Right ventricle myocardium superior (tissue), 1 donor: ENCODE measurements around the gene ADAMTS16. TPM values are rescaled to one million over a fixed set of nuclear protein-coding genes. Genes with fewer than 3 reads are reported as not detected.
"Not testable (repeated sequence)": the region's sequence is repeated elsewhere in the genome, so short reads cannot be mapped to it uniquely, and the experiment has no call there.

Experiments used
- ATAC-seq: fragments of 200-7000 bp; cut with Tn5 transposase; one replicate; pipeline ENCODE4 v1.9.1; 2020; ENCODE audit warnings: mild to moderate bottlenecking; ENCODE audit not compliant: poor library complexity
- DNase-seq: peaks from one replicate; pipeline ENCODE4 v3.0.0-alpha.2; 2020
- intact Hi-C: fragments of 100-400 bp; cut with DNase I; formaldehyde crosslinking; loops from one replicate; pipeline ENCODE4 v1.11.2; 2022
- long read RNA-seq: library from polyadenylated mRNA; unstranded; transcript quantifications from one replicate; pipeline ENCODE4 v2.0.0, GENCODE V29; 2021
- total RNA-seq: library from RNA; stranded (reverse); fragmentation: NEBNext Ultra II Directional; extraction: Animal tissue kit (Norgen Biotek cat#: 25700); gene quantifications from one replicate; pipeline ENCODE4 v1.2.1, GENCODE V29; 2021
- donor health status: DM: no; HTN: yes; CAD: no; lungs with severe emphysema.

Gene ADAMTS16, protein sequence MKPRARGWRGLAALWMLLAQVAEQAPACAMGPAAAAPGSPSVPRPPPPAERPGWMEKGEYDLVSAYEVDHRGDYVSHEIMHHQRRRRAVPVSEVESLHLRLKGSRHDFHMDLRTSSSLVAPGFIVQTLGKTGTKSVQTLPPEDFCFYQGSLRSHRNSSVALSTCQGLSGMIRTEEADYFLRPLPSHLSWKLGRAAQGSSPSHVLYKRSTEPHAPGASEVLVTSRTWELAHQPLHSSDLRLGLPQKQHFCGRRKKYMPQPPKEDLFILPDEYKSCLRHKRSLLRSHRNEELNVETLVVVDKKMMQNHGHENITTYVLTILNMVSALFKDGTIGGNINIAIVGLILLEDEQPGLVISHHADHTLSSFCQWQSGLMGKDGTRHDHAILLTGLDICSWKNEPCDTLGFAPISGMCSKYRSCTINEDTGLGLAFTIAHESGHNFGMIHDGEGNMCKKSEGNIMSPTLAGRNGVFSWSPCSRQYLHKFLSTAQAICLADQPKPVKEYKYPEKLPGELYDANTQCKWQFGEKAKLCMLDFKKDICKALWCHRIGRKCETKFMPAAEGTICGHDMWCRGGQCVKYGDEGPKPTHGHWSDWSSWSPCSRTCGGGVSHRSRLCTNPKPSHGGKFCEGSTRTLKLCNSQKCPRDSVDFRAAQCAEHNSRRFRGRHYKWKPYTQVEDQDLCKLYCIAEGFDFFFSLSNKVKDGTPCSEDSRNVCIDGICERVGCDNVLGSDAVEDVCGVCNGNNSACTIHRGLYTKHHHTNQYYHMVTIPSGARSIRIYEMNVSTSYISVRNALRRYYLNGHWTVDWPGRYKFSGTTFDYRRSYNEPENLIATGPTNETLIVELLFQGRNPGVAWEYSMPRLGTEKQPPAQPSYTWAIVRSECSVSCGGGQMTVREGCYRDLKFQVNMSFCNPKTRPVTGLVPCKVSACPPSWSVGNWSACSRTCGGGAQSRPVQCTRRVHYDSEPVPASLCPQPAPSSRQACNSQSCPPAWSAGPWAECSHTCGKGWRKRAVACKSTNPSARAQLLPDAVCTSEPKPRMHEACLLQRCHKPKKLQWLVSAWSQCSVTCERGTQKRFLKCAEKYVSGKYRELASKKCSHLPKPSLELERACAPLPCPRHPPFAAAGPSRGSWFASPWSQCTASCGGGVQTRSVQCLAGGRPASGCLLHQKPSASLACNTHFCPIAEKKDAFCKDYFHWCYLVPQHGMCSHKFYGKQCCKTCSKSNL
- total RNA-seq = 0.05 TPM
- long read RNA-seq = 0 reads

GRCh38 chr5:5139777-5140478, at the start of gene ADAMTS16:
ADAMTS16 (plus strand) TSS chr5:5140330; CDS start chr5:5140468, 138 bp downstream.
- ATAC-seq = no peak
- no peak for DNase-seq
- intact Hi-C loops = loop anchor here (5.0 kb wide), 2 partner anchors 257 to 277 kb away; no protein-coding TSS in a partner anchor

- ATAC-seq (no peak), DNase-seq (no peak)
- intact Hi-C loops = no loop called here
These were observed 48.0 kb upstream of the ADAMTS16 start for GRCh38 chr5:5092149-5092548.

DNA sequence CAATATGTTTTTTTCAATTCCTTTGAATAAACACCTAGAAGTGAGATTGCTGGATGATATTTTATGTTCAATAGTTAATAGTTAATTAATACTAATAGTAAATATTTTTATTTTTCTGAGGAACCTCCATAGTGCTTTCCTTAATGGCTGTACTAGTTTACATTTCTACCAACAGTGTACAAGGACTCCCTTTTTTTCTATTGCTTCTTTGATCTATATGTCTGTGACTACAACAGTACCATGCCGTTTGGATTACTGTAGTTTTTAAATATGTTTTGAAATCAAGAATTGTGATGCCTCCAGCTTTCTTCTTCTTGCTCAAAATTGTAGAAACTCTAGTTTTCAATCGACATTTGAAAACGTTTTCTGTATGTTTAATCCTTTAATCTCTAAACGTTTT, 39.5 kb upstream of the ADAMTS16 start:
- ATAC-seq = no peak

DNA sequence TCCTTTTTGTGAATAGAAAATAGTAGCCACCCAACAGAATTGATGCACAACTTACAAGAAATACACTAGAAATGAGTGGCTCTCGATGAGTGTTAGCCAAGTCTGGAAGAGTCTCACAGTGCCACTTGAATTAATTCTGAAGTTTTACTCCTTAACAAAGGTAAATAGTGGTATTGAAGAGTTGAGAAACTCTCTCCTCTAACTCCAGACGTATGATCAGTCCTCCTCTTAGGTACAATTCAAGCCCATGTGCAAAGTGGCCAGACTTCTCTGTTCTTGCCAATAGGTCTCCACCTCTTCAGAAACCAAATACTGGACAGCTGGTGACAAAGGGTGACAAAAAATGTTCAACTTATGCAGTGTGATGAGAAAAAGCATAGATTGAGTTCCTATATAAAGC, 38.5 kb upstream of the ADAMTS16 start:
- ATAC-seq (no peak), DNase-seq (no peak)
- intact Hi-C loops = no loop called here

More for the DNA sequence above, 39.5 kb upstream of the ADAMTS16 start:
- DNase-seq = no peak
- intact Hi-C loops = no loop called here

DNA sequence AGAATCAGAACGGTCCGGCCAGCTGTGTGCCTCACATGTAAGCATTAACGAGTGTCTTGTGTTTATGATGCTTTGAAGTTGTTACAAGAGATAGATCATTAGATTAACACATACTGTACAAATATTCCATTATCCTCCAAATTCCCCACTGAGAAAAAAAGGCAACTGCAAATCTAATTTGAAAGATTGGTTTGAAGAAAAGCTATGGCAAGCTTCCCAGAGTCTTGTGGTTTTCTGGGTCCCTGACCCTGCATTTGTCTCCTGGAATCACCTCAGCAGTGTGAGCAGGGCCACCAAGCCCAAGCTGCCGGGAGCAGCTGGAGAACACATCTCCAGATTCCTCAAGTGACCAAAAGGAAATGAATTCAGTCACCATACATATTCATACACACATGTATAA, 36.9 kb upstream of the ADAMTS16 start:
- no peak for ATAC-seq
- intact Hi-C loops = no loop called here
- DNase-seq = no peak

DNA sequence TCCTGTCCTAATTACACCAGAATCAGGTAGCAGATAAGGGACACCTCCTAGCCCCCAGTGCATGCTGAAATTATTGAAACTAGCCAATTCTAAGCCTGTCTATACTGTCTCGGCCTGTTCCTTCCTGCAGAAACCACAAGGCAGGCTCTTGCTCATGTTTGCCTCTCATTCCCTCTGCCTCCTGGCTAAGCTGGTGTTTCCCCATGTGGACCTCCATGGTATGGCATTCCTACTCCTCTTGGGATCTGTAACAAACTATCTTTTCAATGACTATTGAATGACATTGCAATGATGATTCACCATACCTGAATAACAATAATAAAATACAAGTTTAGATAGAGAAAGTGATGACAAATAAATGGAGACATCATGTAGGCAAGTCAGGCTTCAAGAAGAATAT, 35.6 kb upstream of the ADAMTS16 start:
- intact Hi-C loops = no loop called here
- no peak for DNase-seq
- ATAC-seq = no peak

GRCh38 chr5:5105531-5105930, 34.6 kb upstream of the ADAMTS16 start:
- intact Hi-C loops = no loop called here
- ATAC-seq (no peak), DNase-seq (no peak)

GRCh38 chr5:5116956-5117355, 23.2 kb upstream of the ADAMTS16 start:
- intact Hi-C loops = no loop called here
- ATAC-seq (no peak), DNase-seq (no peak)

GRCh38 chr5:5122776-5123175, 17.4 kb upstream of the ADAMTS16 start:
- no peak for DNase-seq
- intact Hi-C loops = no loop called here
- ATAC-seq = no peak

DNA sequence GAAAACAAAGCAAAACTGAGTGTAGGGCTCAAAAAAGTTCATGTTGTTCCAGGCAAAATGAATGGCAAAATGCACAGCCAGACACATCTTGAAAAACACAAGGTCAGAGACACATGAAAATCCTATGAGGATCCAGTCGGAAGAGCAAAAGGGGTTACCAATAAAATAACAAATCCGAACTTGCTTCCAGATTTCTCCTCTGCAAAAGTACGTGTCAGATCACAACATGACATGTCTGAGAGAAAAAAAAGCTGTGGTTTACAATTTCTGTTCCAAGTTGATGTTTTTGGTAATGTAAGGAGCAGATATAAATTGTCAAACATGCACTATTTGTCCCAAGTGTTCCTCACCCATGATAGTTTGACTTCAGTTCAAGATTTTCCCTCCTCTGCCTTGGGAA, 15.9 kb upstream of the ADAMTS16 start:
- DNase-seq = no peak
- ATAC-seq = no peak
- intact Hi-C loops = no loop called here

- ATAC-seq (no peak), DNase-seq (no peak)
- intact Hi-C loops = no loop called here
These were observed 13.7 kb upstream of the ADAMTS16 start for GRCh38 chr5:5126444-5126843.

- no peak for ATAC-seq
- intact Hi-C loops = no loop called here
- no peak for DNase-seq
These were observed 11.4 kb upstream of the ADAMTS16 start for GRCh38 chr5:5128766-5129165.

- DNase-seq (no peak), ATAC-seq (no peak)
- intact Hi-C loops = no loop called here
These were observed 7.9 kb upstream of the ADAMTS16 start for GRCh38 chr5:5132234-5132633.

- intact Hi-C loops = no loop called here
- ATAC-seq (no peak), DNase-seq (no peak)
These were observed 7.3 kb upstream of the ADAMTS16 start for GRCh38 chr5:5132693-5133295.

DNA sequence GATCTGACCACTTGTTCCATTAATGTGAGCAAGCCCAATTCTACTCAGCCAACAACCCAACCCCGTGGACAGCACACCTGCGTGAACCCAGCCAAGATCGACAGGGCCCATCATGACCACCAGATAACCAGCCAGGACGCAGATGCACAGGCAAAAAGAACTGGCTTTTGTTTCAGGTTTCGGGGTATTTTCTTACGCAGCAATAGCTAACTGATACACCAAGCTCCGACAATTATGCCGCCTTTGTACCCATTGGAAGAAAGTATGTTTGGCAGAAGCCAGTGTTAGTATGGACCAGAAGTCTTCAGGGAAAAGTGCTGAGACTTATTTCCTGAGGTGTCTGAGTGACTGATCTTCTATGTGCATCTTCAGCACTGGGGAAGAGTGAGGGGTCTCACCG, 6.0 kb upstream of the ADAMTS16 start:
- no peak for DNase-seq
- intact Hi-C loops = no loop called here
- no peak for ATAC-seq

GRCh38 chr5:5135957-5136676, 4.0 kb upstream of the ADAMTS16 start:
- DNase-seq (no peak), ATAC-seq (no peak)
- intact Hi-C loops = no loop called here

GRCh38 chr5:5137851-5138250, 2.3 kb upstream of the ADAMTS16 start:
- DNase-seq, intact Hi-C loops, ATAC-seq: not testable (repeated sequence)
